Loucy (cell line): ENCODE measurements around the gene ABCG1.

Source experiments
- H2AFZ ChIP-seq: fragments of 200-600 bp; sonication (generic); 2 replicates; pipeline ENCODE4 v1.6.0; 2016; ENCODE audit warnings: antibody characterized with exemption, mild to moderate bottlenecking, low read length, moderate library complexity
- H3F3A ChIP-seq: fragments of 200-600 bp; 2 replicates; pipeline ENCODE4 v1.6.0; 2016; ENCODE audit warnings: antibody characterized with exemption, low read depth, mild to moderate bottlenecking
- H3K27me3 ChIP-seq: fragments of 200-600 bp; sonication (generic); 2 replicates; pipeline ENCODE4 v1.6.1; 2014; ENCODE audit warnings: low read length, mild to moderate bottlenecking; ENCODE audit not compliant: insufficient read depth, poor library complexity, severe bottlenecking
- H3K36me3 ChIP-seq: fragments of 200-600 bp; sonication (generic); 2 replicates; pipeline ENCODE4 v1.6.1; 2016; ENCODE audit warnings: low read length; ENCODE audit not compliant: insufficient read depth
- H3K4me1 ChIP-seq: fragments of 200-600 bp; sonication (generic); 2 replicates; pipeline ENCODE4 v1.5.1; 2014; ENCODE audit warnings: low read length, mild to moderate bottlenecking; ENCODE audit not compliant: insufficient read depth, poor library complexity, severe bottlenecking
- H3K4me2 ChIP-seq: fragments of 200-600 bp; sonication (generic); 2 replicates; pipeline ENCODE4 v1.6.0; 2014; ENCODE audit warnings: antibody characterized with exemption, low read length, low read depth, mild to moderate bottlenecking; ENCODE audit not compliant: poor library complexity, severe bottlenecking
- H3K4me3 ChIP-seq: fragments of 200-600 bp; sonication (generic); 2 replicates; pipeline ENCODE4 v1.5.1; 2014; ENCODE audit warnings: low read length, mild to moderate bottlenecking, mixed read lengths; ENCODE audit not compliant: poor library complexity, severe bottlenecking
- H3K79me2 ChIP-seq: fragments of 200-600 bp; sonication (generic); 2 replicates; pipeline ENCODE4 v1.6.1; 2014; ENCODE audit warnings: low read length; ENCODE audit not compliant: insufficient read depth
- H3K9ac ChIP-seq: fragments of 200-600 bp; sonication (generic); 2 replicates; pipeline ENCODE4 v1.6.0; 2014; ENCODE audit warnings: mild to moderate bottlenecking, low read depth, low read length, moderate library complexity; ENCODE audit not compliant: poor library complexity, severe bottlenecking
- H3K9me2 ChIP-seq: fragments of 200-600 bp; sonication (generic); replicated peaks from 2 replicates; pipeline ENCODE4 v1.6.1; 2016; ENCODE audit warnings: low read depth, low read length, mixed read lengths
- H3K9me3 ChIP-seq: fragments of 200-600 bp; sonication (generic); 2 replicates; pipeline ENCODE4 v1.6.1; 2014; ENCODE audit warnings: mild to moderate bottlenecking, antibody characterized with exemption, low read length, low read depth; ENCODE audit not compliant: insufficient read depth
- H4K20me1 ChIP-seq: fragments of 200-600 bp; sonication (generic); 2 replicates; pipeline ENCODE4 v1.6.0; 2014; ENCODE audit warnings: antibody characterized with exemption, low read length, mild to moderate bottlenecking; ENCODE audit not compliant: insufficient read depth, poor library complexity, severe bottlenecking
- CTCF ChIP-seq: fragments of 200-600 bp; sonication (generic); conservative IDR thresholded peaks from 2 replicates; pipeline ENCODE4 v1.5.1; 2014; ENCODE audit warnings: mild to moderate bottlenecking, antibody characterized with exemption, low read length
- EZH2phosphoT487 ChIP-seq: fragments of 200-600 bp; IDR thresholded peaks from 2 replicates; pipeline ENCODE4 v1.6.1; 2018; ENCODE audit warnings: antibody characterized with exemption, mild to moderate bottlenecking, moderate library complexity, borderline replicate concordance

Gene ABCG1

GRCh38 chr21:42214921-42215320 lies 4.0 kb upstream of the ABCG1 start:
- no peak for TF ChIP-seq CTCF
- TF ChIP-seq EZH2phosphoT487: no peak
- H3K79me2 ChIP-seq: peaks cover 13% of the 10 kb centered on the region; the same call in 1 of the 2 replicates
- H3K4me1 ChIP-seq: peaks cover 3% of the 10 kb centered on the region
- no peaks in the 10 kb centered on the region for H3K36me3 ChIP-seq
- H3K4me3 ChIP-seq: no peak overlapping the region
- no peaks in the 10 kb centered on the region for H3K9me2 ChIP-seq
- H3F3A ChIP-seq: no peaks in the 10 kb centered on the region
- H2AFZ ChIP-seq: no peak overlapping the region
- H4K20me1 ChIP-seq: no peaks in the 10 kb centered on the region
- H3K27me3 ChIP-seq: no peaks in the 10 kb centered on the region
- H3K9me3 ChIP-seq: 0 out of 2 replicates have a peak, but pooled peaks cover 5% of the 10 kb centered on the region
- H3K4me2 ChIP-seq: no peak overlapping the region
- H3K9ac ChIP-seq: no peak overlapping the region

GRCh38 chr21:42215942-42216725 lies 2.8 kb upstream of the ABCG1 start:
- no peaks in the 10 kb centered on the region for H3F3A ChIP-seq
- no peak overlapping the region for H3K9ac ChIP-seq
- 0 out of 2 replicates have a peak, but pooled peaks cover 5% of the 10 kb centered on the region for H3K9me3 ChIP-seq
- H3K9me2 ChIP-seq: no peaks in the 10 kb centered on the region
- peaks cover 6% of the 10 kb centered on the region for H4K20me1 ChIP-seq
- H2AFZ ChIP-seq: no peak overlapping the region
- no peak overlapping the region for H3K4me3 ChIP-seq
- TF ChIP-seq EZH2phosphoT487 (no peak), CTCF (no peak)
- no peaks in the 10 kb centered on the region for H3K36me3 ChIP-seq
- H3K4me2 ChIP-seq: no peak overlapping the region
- peaks cover 24% of the 10 kb centered on the region for H3K79me2 ChIP-seq
- peaks cover 7% of the 10 kb centered on the region for H3K4me1 ChIP-seq
- H3K27me3 ChIP-seq: no peaks in the 10 kb centered on the region

GRCh38 chr21:42216726-42217572 lies 2.0 kb upstream of the ABCG1 start:
- Histone ChIP-seq H3K9me3 (0 out of 2 replicates have a peak, but pooled peaks cover 5% of the 10 kb centered on the region), H3K36me3 (no peaks in the 10 kb centered on the region), H3K4me1 (peaks cover 15% of the 10 kb centered on the region), H3K9me2 (no peaks in the 10 kb centered on the region), H3K9ac (no peak overlapping the region), H3K4me2 (no peak overlapping the region), H3K79me2 (peaks cover 32% of the 10 kb centered on the region), H3K27me3 (no peaks in the 10 kb centered on the region), H2AFZ (no peak overlapping the region), H3K4me3 (no peak overlapping the region), H3F3A (no peaks in the 10 kb centered on the region), H4K20me1 (peaks cover 9% of the 10 kb centered on the region)
- TF ChIP-seq EZH2phosphoT487: no peak
- TF ChIP-seq CTCF: no peak
